ENCODE results near the gene NR0B2.
"Not testable (repeated sequence)": the region's sequence is repeated elsewhere in the genome, so short reads cannot be mapped to it uniquely, and the experiment has no call there.

The NR0B2 gene

DNA sequence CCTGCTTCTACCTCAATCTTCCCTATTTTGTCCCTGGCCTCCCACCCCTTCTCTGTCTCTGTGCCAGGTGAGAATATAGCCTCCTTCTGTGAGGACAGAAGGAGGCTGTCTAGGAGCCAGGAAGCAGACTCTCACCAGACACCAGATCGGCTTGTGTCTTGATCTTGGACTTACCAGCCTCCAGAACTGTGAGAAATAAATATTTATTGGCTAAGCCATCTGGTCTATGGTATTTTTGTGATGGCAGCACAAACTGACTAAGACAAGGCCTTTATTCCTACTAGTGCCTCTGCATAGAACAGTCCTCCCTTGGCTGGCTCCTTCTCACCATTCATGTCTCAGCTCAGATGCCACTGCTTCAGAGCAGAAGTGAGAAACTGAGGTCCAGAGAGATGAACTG, 25.5 kb downstream of the NR0B2 start:
- no peak for DNase-seq

DNA sequence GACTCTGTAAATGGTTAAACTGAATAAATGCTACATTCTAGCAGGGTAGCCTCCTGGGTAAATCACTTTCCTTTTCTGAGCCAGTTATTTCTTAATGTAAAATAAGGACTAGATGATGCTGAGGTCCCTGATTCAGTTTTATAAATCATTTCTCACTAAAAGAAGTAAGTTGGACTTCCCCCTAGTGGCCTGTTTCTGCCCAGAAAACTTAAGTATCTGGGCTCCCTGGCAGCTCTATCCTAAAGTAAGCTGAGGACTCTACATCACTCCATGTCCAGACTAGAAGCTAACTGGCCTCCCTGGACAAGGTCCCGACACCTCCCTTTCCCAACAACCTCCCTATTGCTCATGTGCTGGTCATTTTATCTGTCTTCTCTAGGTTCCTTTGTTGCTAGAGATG, 26.6 kb downstream of the NR0B2 start:
- DNase-seq: no peak

DNA sequence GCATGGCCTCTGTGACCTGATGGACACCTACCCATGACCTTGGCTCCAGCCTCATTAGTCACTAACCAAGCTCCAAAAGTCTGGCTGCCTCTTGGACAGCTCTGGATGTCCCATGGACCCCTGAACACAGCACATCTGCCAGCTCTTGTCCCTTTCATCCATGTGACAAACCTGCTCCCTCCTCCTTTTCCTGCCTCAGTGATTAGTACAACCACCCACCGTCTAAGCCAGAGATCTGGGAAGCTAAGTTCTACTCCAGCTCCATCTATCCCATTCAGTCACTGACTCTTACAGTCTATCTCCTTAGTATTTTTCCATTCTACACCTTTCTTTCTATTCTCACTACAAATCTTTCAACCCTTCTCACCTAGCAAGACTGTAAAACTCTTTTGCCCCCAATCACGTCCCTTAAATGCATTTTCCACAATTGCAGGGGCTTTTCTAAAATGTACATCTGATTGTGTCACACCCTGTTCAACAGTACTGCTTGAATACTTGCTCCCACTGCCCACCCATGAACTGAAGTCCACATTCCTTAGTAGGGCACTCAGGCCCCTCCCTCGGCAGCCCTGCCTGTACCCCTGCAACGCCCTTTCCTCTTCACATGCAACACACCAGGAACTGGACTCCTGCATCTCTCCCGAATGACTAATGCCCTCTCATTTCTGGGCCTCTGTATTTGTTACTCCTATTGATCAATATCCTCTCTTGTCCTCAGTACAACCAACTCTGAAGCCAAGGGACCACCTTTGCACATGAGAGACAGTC, 30.9 kb downstream of the NR0B2 start:
- DNase-seq: no peak

DNA sequence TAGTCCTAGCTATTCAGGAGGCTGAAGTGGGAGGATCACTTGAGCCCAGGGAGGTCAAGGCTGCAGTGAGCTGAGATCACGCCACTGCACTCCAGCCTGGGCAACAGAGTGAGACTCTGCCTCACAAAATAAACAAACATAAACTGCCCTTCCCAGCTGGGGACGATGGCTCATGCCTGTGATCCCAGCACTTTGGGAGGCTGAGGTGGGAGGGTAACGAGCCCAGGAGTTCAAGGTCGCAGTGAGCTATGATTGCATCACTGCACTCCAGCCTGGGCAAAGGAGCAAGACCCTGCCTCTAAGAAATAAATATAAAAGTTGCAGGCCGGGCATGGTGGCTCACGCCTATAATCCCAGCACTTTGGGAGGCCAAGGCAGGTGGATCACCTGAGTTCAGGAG, 32.2 kb downstream of the NR0B2 start:
- DNase-seq: not testable (repeated sequence)

- no peak for DNase-seq
Observed at GRCh38 chr1:26879793-26880192, 34.0 kb downstream of the NR0B2 start.

- DNase-seq: no peak
Observed at GRCh38 chr1:26877326-26877725, 36.4 kb downstream of the NR0B2 start.

DNA sequence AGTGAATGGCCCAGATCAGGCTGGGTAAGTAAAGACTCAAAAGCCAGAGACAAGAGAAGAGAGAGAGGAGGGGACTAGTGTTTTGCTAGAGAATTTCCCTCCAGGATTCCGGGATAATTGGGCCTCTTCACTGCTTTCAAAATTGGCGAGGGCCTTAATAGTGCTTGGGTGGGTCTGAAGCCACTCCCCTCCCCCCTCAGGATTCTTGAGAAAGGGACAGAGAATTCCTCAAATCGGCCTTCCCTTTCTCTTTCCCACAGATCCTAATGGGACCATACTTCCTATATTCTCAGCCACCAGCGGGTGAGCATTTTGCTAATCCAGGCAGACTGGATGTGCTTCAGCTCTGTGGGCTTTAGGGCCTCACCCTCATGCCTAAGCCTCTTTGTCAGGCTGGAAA, 38.9 kb downstream of the NR0B2 start:
- no peak for DNase-seq

DNA sequence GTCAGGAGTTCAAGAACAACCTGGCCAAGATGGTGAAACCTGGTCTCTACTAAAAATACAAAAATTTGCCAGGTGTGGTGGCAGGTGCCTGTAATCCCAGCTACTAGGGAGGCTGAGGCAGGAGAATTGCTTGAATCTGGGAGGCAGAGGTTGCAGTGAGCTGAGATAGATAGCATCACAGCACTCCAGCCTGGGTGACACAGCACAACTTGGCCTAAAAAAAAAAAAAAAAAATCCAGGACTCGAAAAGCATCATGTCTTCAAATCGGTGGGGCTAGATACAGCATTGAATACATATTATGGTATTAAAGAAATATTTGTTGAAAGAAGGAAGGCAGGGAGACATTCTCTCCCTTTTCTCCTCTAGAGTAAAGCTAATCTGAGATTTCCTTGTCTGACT, 40.7 kb downstream of the NR0B2 start:
- DNase-seq: not testable (repeated sequence)

DNA sequence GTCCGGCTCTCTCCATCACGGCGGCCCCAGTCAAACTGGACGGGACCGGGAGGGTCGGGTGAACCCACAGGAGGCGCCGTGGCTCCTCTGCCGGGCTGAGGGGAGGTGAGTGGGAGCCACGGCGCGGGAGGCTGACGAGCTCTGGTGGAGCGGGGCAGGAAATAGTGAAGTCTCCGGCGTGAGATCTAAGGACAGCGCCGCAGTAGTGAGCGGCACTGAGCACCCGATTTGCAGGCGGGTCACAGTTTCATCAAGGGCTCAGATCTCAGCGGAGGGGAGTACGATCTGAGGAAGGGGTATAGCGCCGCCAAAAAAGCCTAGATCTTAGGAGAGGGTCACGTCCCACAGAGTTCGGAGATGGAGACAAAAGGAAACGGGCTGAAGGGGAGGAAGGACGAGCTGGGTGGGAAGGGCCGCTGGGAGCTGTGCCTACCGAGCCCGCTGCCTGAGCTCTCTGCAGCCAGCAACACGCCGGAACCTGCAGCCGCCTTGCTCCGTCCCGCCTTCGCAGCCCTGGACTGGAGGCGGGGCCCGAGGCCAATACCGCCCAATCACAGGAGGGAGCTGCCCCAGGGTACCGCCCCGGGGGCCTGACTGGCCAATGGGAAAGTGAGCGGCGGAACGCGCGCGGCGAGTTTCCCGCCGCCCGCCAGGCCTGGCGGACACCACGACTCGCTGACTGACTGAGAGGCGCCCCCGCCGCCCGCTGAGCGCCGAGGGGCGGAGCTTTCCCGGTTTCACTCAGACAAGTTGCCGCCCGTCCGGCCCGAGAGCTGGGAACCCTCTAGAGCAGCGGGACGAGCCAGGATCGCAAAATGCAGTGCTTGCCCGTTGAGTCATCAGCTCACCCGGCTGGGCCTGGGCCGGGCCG, 48.9 kb downstream of the NR0B2 start:
- DNase-seq: peak; percentile 99

GRCh38 chr1:26863685-26864077, 50.1 kb downstream of the NR0B2 start:
- DNase-seq: no peak

DNA sequence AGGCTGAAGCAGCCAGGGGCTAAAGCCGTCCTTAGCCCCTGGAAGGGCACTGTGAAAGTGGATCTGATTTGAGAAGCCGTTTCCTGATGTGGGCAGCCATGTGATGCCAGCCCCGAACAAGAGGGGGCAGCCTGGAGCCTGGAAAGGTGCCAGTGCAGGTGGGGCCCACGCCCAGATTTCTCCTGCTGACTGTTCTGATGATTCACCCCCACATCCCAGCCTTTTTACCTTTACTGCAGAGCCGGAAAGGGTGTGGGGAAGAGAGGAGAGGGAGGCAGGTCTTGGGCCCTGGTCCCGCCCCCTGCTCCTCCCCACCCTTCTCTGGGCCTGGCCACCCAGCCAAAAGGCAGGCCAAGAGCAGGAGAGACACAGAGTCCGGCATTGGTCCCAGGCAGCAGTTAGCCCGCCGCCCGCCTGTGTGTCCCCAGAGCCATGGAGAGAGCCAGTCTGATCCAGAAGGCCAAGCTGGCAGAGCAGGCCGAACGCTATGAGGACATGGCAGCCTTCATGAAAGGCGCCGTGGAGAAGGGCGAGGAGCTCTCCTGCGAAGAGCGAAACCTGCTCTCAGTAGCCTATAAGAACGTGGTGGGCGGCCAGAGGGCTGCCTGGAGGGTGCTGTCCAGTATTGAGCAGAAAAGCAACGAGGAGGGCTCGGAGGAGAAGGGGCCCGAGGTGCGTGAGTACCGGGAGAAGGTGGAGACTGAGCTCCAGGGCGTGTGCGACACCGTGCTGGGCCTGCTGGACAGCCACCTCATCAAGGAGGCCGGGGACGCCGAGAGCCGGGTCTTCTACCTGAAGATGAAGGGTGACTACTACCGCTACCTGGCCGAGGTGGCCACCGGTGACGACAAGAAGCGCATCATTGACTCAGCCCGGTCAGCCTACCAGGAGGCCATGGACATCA, 50.7 kb downstream of the NR0B2 start, which contains the start of gene SFN:
Gene SFN, plus strand, starts transcription at position 369 of the 904 bp plus-strand sequence. Its CDS starts 64 bp downstream, at position 433.
- no peak for DNase-seq

DNA sequence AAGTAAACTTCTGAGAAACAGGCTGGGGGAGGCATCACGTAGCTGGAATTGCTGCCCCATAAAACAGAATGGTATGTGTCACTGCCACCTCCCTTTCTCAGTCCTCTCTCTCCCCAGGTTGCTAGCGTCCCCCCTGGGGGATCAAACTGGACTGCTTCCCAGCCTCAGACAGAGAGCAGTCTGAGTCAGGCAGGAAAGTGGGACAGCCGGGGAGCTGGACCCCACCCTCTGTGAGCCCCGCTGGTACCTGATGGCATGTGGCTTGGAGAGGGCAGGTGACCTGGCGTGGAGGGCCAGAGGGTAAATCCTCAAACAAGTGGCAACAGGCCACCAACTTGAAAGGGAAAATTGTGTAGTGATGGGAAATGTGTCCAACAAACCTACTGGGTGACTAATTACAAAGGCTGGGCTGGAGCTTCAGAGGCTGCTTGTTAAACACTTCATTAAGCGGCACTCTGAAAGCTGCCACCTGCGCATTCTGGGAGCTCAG, 51.8 kb downstream of the NR0B2 start:
- DNase-seq: no peak
